Nucleus accumbens (tissue), 56 donors: ENCODE measurements around the gene KCNT2.

ENCODE experiments used
- DNase-seq, 56 donors: peaks; one replicate each; lab custom pipeline; 2025; lab: John Stamatoyannopoulos, UW

KCNT2 gene

DNA sequence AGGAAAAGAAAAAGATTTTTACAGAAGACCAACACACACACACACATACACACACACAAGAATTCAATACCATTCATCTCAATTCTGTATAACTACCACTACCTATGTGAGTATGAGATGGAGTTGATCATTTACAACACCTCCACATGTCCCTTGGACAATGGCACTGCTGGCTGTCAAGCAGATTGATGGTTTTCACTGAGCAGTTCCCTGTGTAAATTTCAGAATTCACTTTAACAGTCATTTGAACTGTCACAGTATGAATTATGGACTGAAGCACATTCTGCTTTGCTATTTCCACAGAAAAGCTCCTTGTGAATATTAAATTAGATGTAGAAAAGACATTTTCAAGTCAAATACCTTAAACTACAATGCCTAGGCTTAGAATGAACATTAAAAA, 14.3 kb downstream of the KCNT2 start:
- no peak for DNase-seq

DNA sequence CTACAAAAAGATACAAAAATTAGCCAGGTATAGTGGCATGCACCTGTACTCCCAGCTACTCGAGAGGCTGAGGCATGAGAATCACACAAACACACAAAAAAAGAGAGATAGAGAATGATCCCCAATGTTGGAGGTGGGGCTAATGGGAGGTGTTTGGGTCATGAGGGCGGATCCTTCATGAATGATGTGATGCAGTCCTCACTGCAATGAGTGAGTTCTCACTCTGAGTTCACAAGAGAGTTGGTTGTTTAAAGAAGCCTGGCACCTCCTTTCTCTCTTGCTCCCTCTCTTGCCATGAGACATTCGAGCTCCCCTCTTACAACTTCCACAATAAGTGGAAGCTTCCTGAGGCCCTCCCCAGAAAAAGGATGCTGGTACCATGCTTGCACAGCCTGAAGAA, 17.3 kb downstream of the KCNT2 start:
- DNase-seq = no peak

- no peak for DNase-seq
These were observed 18.1 kb downstream of the KCNT2 start for GRCh38 chr1:196590012-196590708.

GRCh38 chr1:196584696-196585095, 23.5 kb downstream of the KCNT2 start:
- DNase-seq = no peak

DNA sequence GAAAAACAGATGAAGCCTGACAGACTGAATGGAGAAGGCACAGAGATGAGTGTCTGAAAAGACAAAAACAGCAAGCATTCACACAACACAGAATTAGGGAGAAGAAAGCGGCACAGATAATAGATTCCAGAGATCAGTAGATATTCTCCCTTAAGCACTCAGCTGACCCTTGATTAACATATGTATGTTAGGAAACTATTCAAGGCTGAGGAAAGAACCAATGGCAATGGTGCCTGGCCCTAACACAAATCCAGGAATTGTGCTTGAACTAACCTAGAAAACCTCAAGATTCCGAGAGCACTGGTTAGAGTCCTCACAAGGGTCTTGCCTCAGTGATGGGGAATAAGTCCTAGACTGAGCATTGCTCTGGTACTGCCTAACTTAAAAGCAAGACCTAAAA, 30.9 kb downstream of the KCNT2 start:
- no peak for DNase-seq

GRCh38 chr1:196573226-196573625, 35.0 kb downstream of the KCNT2 start:
- no peak for DNase-seq

- no peak for DNase-seq
These were observed 41.0 kb downstream of the KCNT2 start for GRCh38 chr1:196567238-196567637.

DNA sequence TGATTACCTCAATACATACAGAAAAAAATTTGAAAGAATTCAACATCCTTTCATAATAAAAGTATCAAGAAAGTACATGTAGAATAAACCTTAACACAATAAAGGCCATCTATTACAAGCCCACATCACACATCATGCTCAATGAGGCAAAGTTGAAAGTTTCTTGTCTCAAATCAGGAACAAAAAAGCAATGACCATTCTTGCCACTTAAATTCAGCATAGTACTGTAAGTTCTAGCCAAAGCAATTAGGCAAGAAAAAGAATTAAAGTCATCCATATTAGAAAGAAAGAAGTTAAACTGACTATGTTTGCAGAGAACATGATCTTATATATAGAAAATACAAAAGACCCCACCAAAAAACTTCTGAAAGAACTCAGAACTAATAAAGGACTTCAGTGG, 44.5 kb downstream of the KCNT2 start:
- no peak for DNase-seq

- no peak for DNase-seq
These were observed 48.9 kb downstream of the KCNT2 start for GRCh38 chr1:196559314-196559713.

- DNase-seq = no peak
These were observed 49.8 kb downstream of the KCNT2 start for GRCh38 chr1:196558411-196558810.

GRCh38 chr1:196557797-196558196, 50.4 kb downstream of the KCNT2 start:
- no peak for DNase-seq

DNA sequence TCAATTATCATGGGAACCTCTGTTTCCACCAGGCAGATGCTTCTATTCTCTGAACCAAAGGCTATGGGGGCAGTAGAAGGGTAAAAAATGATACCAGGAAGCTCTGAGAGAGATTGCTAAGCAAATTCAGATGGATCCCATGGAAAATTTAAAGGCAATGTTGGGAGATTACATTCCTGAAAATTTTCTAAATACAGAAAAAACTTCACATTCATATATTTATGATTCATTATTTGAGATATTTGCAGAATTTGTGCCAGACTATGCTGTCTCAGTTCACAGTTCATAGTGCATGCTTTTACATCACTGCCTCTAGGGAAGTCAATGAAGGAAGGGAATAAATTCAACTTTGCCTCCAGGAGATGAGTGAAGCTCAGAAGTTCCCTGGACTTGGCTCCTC, 57.5 kb downstream of the KCNT2 start:
- DNase-seq = no peak

DNA sequence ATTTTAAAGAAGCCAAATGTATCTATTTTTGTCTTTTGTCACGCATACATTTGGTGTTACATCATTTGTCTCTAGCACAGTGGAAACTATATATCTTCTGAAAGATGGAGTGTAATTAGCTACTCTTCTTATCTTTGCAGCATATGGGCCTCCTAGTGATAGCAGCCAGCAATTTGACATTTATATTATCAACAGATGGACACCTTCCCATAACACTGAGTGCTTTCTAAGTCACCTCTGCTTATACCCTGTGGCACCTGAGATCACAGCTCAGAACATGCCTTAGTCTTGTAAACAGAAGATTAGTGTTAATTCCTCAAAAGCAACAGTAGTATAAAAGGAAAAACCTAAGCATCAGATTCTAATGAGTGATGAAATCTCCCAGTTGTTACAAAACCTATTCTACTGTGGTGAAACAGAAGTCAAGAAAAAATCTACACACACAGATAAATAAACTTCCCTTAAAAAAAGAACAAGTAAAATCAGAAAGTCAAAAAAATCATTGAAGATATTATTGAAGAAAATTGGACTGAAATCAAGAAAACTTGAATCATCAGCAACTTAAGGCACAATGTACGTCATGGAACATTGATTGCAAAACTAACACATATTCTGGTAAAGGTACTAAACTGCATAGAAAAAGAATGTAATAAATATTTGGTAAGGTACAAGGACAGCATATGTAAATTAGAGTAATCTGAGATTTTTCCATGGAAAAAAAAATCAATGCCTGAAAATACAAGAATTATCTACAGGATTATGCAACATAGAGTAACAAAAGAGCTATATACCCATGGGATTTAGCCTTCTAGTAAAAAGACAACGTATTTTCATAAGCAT, 61.7 kb downstream of the KCNT2 start:
- DNase-seq = no peak

GRCh38 chr1:196545222-196545621, 63.0 kb downstream of the KCNT2 start:
- DNase-seq = no peak

DNA sequence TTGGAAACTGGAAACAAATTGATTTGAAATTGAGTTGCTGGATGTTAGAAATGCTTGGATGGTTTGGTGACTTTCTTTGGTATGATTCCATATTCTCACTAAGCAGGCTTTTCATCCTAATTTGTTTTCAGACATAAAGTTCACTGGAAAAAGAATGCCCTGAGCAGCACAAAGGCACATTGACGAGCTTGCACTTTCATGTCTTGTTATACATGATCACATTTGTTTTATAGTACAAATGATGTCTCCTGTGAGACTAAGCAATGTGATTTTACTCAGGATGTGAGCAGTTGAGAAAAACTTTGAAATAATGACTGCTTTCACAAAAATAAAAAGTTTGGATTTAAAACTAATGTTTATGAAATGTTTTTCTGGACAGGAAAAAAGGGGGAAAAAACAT, 63.6 kb downstream of the KCNT2 start:
- no peak for DNase-seq

- DNase-seq = no peak
These were observed 64.4 kb downstream of the KCNT2 start for GRCh38 chr1:196543833-196544232.

- peak in 8 of 56 donors; percentile 2 to 20 (median 5) for DNase-seq
These were observed 69.8 kb downstream of the KCNT2 start for GRCh38 chr1:196538473-196538872.

GRCh38 chr1:196535727-196536126, 72.5 kb downstream of the KCNT2 start:
- DNase-seq = no peak

DNA sequence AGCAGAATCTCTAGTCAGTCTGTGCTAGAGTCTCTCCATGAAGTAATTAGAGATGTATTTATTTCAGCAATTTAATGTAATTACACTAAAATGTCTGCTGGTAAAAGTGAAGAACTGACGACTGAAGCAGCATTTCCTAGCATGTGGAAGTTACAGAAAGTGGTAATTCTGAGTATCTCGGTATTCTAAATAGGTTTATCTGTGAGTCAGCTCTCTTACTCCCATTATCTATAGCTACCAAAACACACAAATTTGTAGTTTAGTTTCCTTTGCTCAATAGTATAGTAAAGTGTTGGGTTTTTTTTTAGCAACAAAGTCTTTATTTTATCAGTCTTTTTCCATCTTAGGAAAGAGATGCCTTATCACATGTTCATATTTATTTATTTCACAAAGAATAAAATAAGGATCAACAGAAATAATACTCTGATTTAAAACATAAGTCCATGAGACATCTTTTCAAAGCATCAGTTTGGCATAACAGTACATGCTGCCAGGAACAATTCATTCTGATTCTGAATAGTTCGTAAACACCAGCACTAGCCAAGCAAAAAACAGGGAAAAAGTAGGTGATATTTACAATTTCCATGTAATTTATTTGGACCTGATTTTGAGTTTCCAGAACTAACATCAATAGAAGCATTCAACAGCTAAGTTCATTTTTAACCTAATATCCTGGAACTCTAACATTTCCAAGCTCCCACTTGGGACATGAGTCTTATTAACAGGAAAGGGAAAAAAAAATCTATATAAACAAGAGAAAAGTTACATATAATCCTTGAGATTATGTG, 76.3 kb downstream of the KCNT2 start:
- DNase-seq = no peak

DNA sequence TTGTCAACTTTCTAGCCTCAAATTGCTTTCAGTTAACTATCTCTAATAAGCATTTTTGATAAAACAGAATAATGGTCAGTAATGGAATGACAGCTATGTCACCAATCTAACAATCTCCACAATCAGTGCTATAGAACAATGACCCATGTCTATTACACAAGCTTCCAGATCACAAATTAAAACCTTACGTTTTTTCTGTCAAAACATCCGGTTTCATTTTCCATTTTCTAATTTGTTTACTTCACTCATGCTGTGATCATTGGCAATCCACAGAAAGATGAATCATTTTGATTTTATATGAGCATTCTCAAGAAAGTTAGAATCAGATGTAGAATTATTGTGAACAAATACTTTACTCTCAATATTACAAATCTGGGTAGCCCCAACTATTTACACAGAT, 80.3 kb downstream of the KCNT2 start:
- no peak for DNase-seq
